ENCODE measurements around the gene PLPP6. TPM values are rescaled to one million over a fixed set of nuclear protein-coding genes. Genes with fewer than 3 reads are reported as not detected.
"Not testable (repeated sequence)": the region's sequence is repeated elsewhere in the genome, so short reads cannot be mapped to it uniquely, and the experiment has no call there.

Gene PLPP6
- total RNA-seq, 4 donors from 2014 or later: 2.5 to 3.1 (median 2.5) TPM

DNA sequence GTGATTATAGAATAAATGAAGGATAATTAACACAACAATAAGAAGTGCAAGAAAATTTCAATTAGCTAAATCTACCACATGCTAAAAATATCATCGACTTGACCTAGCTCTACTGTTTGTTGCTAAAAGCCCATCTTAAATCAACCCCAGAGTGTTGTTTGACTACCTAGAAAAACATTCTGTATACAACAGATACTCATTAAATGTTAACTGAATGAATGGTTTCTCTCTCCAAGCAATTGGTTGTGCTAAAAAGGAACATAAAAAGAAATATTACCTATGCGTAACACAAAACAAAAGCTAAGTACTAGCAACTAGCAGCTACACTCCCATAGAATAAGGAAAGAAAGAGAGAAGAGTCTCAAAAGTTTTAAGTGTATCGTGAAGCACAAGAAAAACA is 5.5 kb upstream of the PLPP6 start:
- TF ChIP-seq CTCF (IDR thresholded peaks at IDR 0.05 in 4 of 5, conservative IDR thresholded peaks at IDR 0.05 in 1 of 5) (no peak), POLR2A (IDR thresholded peaks at IDR 0.05) (no peak)
- in situ Hi-C loops (cut with MboI; ENCODE audit: low sequenced_read_pairs in 4 of 4): no loop called here

GRCh38 chr9:4657426-4658159 is 4.5 kb upstream of the PLPP6 start:
- peaks cover 6 to 7% of the 10 kb centered on the region in 2 donors for H3K4me1 ChIP-seq
- in situ Hi-C loops (cut with MboI; ENCODE audit: low sequenced_read_pairs in 4 of 4) (no loop called here), intact Hi-C loops (cut with DNase I; ENCODE audit: low total_unique reads) (no loop called here)
- TF ChIP-seq POLR2A (IDR thresholded peaks at IDR 0.05) (no peak), CTCF (IDR thresholded peaks at IDR 0.05 in 4 of 5, conservative IDR thresholded peaks at IDR 0.05 in 1 of 5) (no peak)
- no peak overlapping the region for H3K4me3 ChIP-seq
- no peaks in the 10 kb centered on the region for H3K27me3 ChIP-seq
- no peaks in the 10 kb centered on the region for H3K36me3 ChIP-seq
- no peak overlapping the region for H3K27ac ChIP-seq
- ATAC-seq: no peak
- no peaks in the 10 kb centered on the region for H3K9me3 ChIP-seq
- DNase-seq: no peak

More for the DNA sequence above, 5.5 kb upstream of the PLPP6 start:
- Histone ChIP-seq H3K4me3 (no peak overlapping the region), H3K9me3 (no peaks in the 10 kb centered on the region), H3K36me3 (no peaks in the 10 kb centered on the region), H3K4me1 (peaks cover 3% of the 10 kb centered on the region in 2 donors), H3K27me3 (no peaks in the 10 kb centered on the region), H3K27ac (no peak overlapping the region)
- intact Hi-C loops (cut with DNase I; ENCODE audit: low total_unique reads): no loop called here
- ATAC-seq (no peak), DNase-seq (no peak)

- not testable (repeated sequence) for H3K27me3 ChIP-seq, H3K27ac ChIP-seq, ATAC-seq, DNase-seq, H3K9me3 ChIP-seq, H3K4me3 ChIP-seq, H3K36me3 ChIP-seq
- H3K4me1 ChIP-seq: peaks cover 18 to 19% of the 10 kb centered on the region in 2 donors
- in situ Hi-C loops (cut with MboI; ENCODE audit: low sequenced_read_pairs in 4 of 4) (loop anchor here in 2 of 4 donors (5.0 kb wide), 1 partner anchor 82 kb away; the partner anchor contains the start of gene AK3 (in 2 of the 2)), intact Hi-C loops (cut with DNase I; ENCODE audit: low total_unique reads) (loop anchor here (10.0 kb wide), 2 partner anchors 324 to 784 kb away; partner anchors contain the start of gene JAK2)
Measured at GRCh38 chr9:4660665-4661064, 1.4 kb upstream of the PLPP6 start.

GRCh38 chr9:4661165-4661564 is 929 bp upstream of the PLPP6 start:
- Histone ChIP-seq H3K27ac (no peak overlapping the region), H3K27me3 (no peaks in the 10 kb centered on the region), H3K4me1 (peaks cover 19 to 22% of the 10 kb centered on the region in 2 donors), H3K9me3 (no peaks in the 10 kb centered on the region), H3K4me3 (no peak overlapping the region), H3K36me3 (no peaks in the 10 kb centered on the region)
- in situ Hi-C loops (cut with MboI; ENCODE audit: low sequenced_read_pairs in 4 of 4) (loop anchor here in 2 of 4 donors (5.0 kb wide), 1 partner anchor 81 kb away; the partner anchor contains the start of gene AK3 (in 2 of the 2)), intact Hi-C loops (cut with DNase I; ENCODE audit: low total_unique reads) (loop anchor here (10.0 kb wide), 2 partner anchors 324 to 784 kb away; partner anchors contain the start of gene JAK2)
- TF ChIP-seq CTCF (IDR thresholded peaks at IDR 0.05 in 4 of 5, conservative IDR thresholded peaks at IDR 0.05 in 1 of 5) (no peak), POLR2A (IDR thresholded peaks at IDR 0.05) (no peak)
- DNase-seq (no peak), ATAC-seq (no peak)

DNA sequence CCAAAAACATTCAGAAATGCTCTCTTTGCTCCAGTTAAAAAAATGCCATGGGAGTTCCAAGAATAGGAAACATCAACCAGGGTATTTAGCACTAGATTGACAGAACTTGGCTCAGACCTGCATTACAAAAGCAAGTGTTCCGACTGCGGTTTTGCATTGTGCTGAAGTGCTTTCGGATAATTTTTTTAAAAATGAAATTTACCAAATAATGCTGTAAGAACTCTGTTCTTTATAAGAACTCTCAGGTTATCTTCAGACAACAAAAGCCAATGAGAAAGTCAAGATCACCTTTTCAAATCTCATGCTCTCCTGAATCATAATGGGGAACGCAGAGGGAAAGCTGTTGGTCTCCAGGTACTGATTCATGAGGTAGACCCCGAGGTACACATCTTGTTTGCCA is 483 bp upstream of the PLPP6 start:
- in situ Hi-C loops (cut with MboI; ENCODE audit: low sequenced_read_pairs in 4 of 4): loop anchor here in 2 of 4 donors (5.0 kb wide), 1 partner anchor 81 kb away; the partner anchor contains the start of gene AK3 (in 2 of the 2)
- no peaks in the 10 kb centered on the region for H3K27me3 ChIP-seq
- H3K9me3 ChIP-seq: no peaks in the 10 kb centered on the region
- H3K4me3 ChIP-seq: peak overlapping the region; percentile 66 to 87 (median 76)
- DNase-seq (no peak), ATAC-seq (no peak)
- TF ChIP-seq POLR2A (IDR thresholded peaks at IDR 0.05) (no peak), CTCF (IDR thresholded peaks at IDR 0.05 in 4 of 5, conservative IDR thresholded peaks at IDR 0.05 in 1 of 5) (no peak)
- no peaks in the 10 kb centered on the region for H3K36me3 ChIP-seq
- intact Hi-C loops (cut with DNase I; ENCODE audit: low total_unique reads): loop anchor here (1.0 to 10.0 kb wide), 4 partner anchors 18 to 783 kb away; partner anchors contain the start of genes AK3, CDC37L1 and JAK2
- H3K27ac ChIP-seq: peak overlapping the region in 2 of 4 donors; percentile 70 to 72
- H3K4me1 ChIP-seq: peaks cover 19 to 23% of the 10 kb centered on the region in 2 donors

Measured in gastrocnemius medialis (tissue), 4 donors.